Gastroesophageal sphincter (tissue), 4 donors: ENCODE results near the gene PGA4. TPM values are rescaled to one million over a fixed set of nuclear protein-coding genes. Genes with fewer than 3 reads are reported as not detected.
"Not testable (repeated sequence)": the region's sequence is repeated elsewhere in the genome, so short reads cannot be mapped to it uniquely, and the experiment has no call there.

Experiments
- ATAC-seq: fragments of 150-250 bp; one replicate; pipeline ENCODE4 v1.9.1; 2016; ENCODE audit warnings: mild to moderate bottlenecking, moderate library complexity
- H3K27ac ChIP-seq, 4 donors: fragments of 200-600 bp; sonication (generic) in 3 of 4; 1 replicate in 3 of 4; 2 replicates in 1 of 4; pipeline ENCODE4 v1.5.1; 2016 to 2019
- H3K27me3 ChIP-seq: fragments of 200-600 bp; sonication (generic); one replicate; pipeline ENCODE4 v1.5.1; 2019
- H3K36me3 ChIP-seq, 2 donors: fragments of 200-600 bp; sonication (generic); one replicate each; pipeline ENCODE4 v1.5.1; 2019; ENCODE audit warnings: control low read depth in 1 of 2
- H3K4me1 ChIP-seq, 3 donors: fragments of 200-600 bp; sonication (generic); 1 replicate in 2 of 3; 2 replicates in 1 of 3; pipeline ENCODE4 v1.5.1; 2016 to 2019; ENCODE audit warnings: control low read depth in 2 of 3
- H3K4me3 ChIP-seq, 2 donors: fragments of 200-600 bp; sonication (generic); one replicate each; pipeline ENCODE4 v1.5.1; 2019; ENCODE audit warnings: mild to moderate bottlenecking in 1 of 2, moderate library complexity in 1 of 2
- H3K9me3 ChIP-seq, 3 donors: fragments of 200-600 bp; sonication (generic); one replicate each; pipeline ENCODE4 v1.5.1; 2017 to 2019; ENCODE audit warnings: control low read depth in 2 of 3
- EP300 ChIP-seq: sonication (generic); formaldehyde crosslinking; IDR thresholded peaks from one replicate; pipeline ENCODE4 v1.6.1; 2017; ENCODE audit warnings: antibody characterized with exemption, mild to moderate bottlenecking
- POLR2A ChIP-seq, 2 donors: fragments of 450-650 bp; IDR thresholded peaks; one replicate each; pipeline ENCODE4 v1.6.1; 2017; ENCODE audit warnings: antibody characterized with exemption in 2 of 2, mild to moderate bottlenecking in 2 of 2, moderate library complexity in 1 of 2
- POLR2AphosphoS5 ChIP-seq: sonication (generic); formaldehyde crosslinking; IDR thresholded peaks from one replicate; pipeline ENCODE4 v1.6.1; 2017; ENCODE audit warnings: antibody characterized with exemption
- WGBS, 2 donors: methylation state at CpG; one replicate each; pipeline ENCODE4 v1.1.5; 2018; ENCODE audit warnings: low coverage in 1 of 2; 5-methylcytosine and 5-hydroxymethylcytosine counted together
- total RNA-seq, 4 donors: library from RNA; depleted of rRNA; stranded (reverse); fragments of >200 nt; gene quantifications; one replicate each; pipeline ENCODE4 v1.1.0, GENCODE V29; 2016
- TF ChIP-seq, protein P1 (sequence below), 4 experiments: fragments of 200-600 bp in 2 of 4; fragments of 450-650 bp in 2 of 4; sonication (generic) in 1 of 4; IDR thresholded peaks; one replicate each; pipeline ENCODE4 v1.5.1; 2017 to 2019; ENCODE audit warnings: antibody characterized with exemption in 4 of 4, mild to moderate bottlenecking in 2 of 4, moderate library complexity in 2 of 4

The PGA4 gene
- total RNA-seq, 4 donors from 2014 or later: 1.2 to 8.8 TPM; not detected in 2

DNA sequence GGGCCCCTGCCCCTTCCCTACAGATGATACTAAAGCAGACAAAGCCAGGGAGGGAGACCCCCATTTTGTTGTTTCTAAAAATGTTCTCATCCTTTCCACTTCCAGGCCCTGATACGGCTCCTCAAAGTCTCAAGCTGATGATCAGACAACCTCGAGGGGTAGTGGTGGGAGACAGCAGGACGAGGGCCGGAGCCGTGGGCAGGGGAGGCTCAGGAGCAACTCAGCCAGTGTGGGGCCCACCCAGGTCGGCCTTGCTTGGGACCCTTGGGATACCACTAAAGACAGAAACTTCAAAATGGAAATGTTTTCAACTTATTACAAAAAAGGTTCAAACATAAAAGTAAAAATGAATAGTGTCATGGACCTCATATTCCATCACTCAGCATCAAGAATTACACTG, 45.7 kb upstream of the PGA4 start:
- ATAC-seq: no peak
- Histone ChIP-seq H3K27me3 (no peaks in the 10 kb centered on the region), H3K9me3 (peaks cover 0 to 5% (median 0%) of the 10 kb centered on the region in 3 donors), H3K27ac (no peak overlapping the region), H3K4me1 (no peaks in the 10 kb centered on the region), H3K4me3 (no peak overlapping the region), H3K36me3 (no peaks in the 10 kb centered on the region)
- WGBS, 2 donors: 34% methylated on average over 2 of the region's 6 CpGs; no CpG with 5 or more reads in 1 of the 2 donors
- no peak for TF ChIP-seq POLR2AphosphoS5
- TF ChIP-seq EP300: no peak
- TF ChIP-seq POLR2A (IDR thresholded peaks at IDR 0.05): no peak
- TF ChIP-seq, protein P1, sequence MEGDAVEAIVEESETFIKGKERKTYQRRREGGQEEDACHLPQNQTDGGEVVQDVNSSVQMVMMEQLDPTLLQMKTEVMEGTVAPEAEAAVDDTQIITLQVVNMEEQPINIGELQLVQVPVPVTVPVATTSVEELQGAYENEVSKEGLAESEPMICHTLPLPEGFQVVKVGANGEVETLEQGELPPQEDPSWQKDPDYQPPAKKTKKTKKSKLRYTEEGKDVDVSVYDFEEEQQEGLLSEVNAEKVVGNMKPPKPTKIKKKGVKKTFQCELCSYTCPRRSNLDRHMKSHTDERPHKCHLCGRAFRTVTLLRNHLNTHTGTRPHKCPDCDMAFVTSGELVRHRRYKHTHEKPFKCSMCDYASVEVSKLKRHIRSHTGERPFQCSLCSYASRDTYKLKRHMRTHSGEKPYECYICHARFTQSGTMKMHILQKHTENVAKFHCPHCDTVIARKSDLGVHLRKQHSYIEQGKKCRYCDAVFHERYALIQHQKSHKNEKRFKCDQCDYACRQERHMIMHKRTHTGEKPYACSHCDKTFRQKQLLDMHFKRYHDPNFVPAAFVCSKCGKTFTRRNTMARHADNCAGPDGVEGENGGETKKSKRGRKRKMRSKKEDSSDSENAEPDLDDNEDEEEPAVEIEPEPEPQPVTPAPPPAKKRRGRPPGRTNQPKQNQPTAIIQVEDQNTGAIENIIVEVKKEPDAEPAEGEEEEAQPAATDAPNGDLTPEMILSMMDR (IDR thresholded peaks at IDR 0.05): no peak

DNA sequence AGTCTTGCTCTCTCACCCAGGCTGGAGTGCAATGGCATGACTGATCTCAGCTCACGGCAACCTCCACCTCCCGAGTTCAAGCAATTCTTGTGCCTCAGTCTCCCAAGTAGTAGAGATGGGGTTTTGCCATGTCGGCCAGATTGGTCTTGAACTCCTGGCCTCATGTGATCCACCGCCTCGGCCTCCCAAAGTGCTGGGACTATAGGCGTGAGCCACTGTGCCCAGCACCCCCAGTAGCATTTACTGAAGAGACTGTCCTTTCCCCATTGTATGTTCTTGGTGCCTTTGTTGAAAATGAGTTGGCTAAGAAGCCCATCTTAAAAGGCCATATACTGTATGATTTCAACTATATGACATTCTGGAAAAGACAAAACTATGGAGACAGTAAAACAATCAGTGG, 41.9 kb upstream of the PGA4 start:
- not testable (repeated sequence) for H3K4me1 ChIP-seq, H3K27ac ChIP-seq, H3K36me3 ChIP-seq, H3K27me3 ChIP-seq, H3K9me3 ChIP-seq, ATAC-seq, H3K4me3 ChIP-seq
- no CpG with 5 or more reads among the region's 6 CpGs for WGBS, 2 donors

DNA sequence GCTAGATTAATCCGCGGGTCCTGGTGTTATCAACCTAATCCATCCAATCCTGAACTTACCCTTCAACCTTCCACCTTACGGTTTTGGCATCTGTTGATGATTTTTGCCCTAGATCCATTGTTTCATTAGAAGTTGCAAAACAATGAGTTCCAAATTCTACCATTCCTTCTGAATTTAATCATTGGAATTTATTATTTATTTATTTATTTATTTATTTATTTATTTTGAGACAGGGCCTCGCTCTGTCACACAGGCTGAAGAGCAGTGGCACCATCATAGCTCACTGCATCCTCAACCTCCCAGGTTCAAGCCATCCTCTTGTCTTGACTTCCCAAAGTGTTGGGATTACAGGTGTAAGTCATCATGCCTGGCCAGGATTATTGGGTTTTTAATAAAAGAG, 40.7 kb upstream of the PGA4 start:
- H3K9me3 ChIP-seq: no peaks in the 10 kb centered on the region
- H3K27ac ChIP-seq: no peak overlapping the region
- TF ChIP-seq EP300 (no peak), POLR2A (IDR thresholded peaks at IDR 0.05) (no peak), POLR2AphosphoS5 (no peak)
- TF ChIP-seq, protein P1 (IDR thresholded peaks at IDR 0.05): no peak
- no peaks in the 10 kb centered on the region for H3K27me3 ChIP-seq
- no peaks in the 10 kb centered on the region for H3K36me3 ChIP-seq
- no peaks in the 10 kb centered on the region for H3K4me1 ChIP-seq
- no peak for ATAC-seq
- 90 to 94% methylated on average over 4 of the region's 4 CpGs for WGBS, 2 donors
- H3K4me3 ChIP-seq: no peak overlapping the region

DNA sequence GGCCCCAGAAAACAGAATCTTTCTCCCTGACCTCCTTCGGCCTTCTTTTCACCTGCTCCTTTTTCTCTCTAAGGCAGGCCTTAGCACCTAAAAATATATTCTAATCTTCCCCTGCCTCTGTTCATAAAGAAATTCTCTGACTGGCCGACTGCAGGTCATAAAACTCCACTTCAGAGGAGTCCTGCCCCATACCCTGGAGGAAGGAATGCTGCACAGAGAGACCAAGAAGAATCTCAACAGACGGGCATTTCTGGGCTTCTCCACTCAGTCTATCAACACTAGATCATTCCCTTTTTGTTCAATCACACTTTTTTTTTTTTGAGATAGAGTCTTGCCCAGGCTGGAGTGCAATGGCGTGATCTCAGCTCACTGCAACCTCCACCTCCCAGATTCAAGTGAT, 38.5 kb upstream of the PGA4 start:
- no peak for ATAC-seq
- no peaks in the 10 kb centered on the region for H3K4me1 ChIP-seq
- no peak overlapping the region for H3K4me3 ChIP-seq
- H3K27ac ChIP-seq: no peak overlapping the region
- no peaks in the 10 kb centered on the region for H3K36me3 ChIP-seq
- no peak for TF ChIP-seq EP300
- TF ChIP-seq, protein P1 (IDR thresholded peaks at IDR 0.05): no peak
- no peak for TF ChIP-seq POLR2A (IDR thresholded peaks at IDR 0.05)
- no peak for TF ChIP-seq POLR2AphosphoS5
- no peaks in the 10 kb centered on the region for H3K27me3 ChIP-seq
- 78 to 89% methylated on average over 3 to 4 of the region's 4 CpGs for WGBS, 2 donors
- H3K9me3 ChIP-seq: no peaks in the 10 kb centered on the region

DNA sequence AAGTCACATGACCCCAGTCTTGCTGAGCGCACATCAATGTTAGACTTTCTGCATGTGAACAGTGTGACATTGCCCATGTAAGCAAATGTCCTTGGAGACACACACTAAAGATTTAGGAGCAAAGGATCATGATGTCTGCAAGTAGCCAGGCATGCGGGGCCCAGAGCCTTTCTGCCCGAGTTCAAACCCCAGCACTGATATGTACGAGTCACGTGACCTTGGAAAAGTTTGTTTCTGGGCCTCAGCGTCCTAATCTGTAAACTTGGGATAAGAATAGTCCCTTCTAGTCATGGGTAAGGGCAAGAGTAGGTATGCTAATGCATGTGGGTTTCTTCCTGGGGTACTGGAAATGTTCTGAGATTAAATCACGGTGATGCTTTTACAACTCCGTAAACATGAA, 35.6 kb upstream of the PGA4 start:
- Histone ChIP-seq H3K27ac (no peak overlapping the region), H3K27me3 (peaks cover 21% of the 10 kb centered on the region), H3K36me3 (no peaks in the 10 kb centered on the region), H3K4me3 (no peak overlapping the region), H3K9me3 (no peaks in the 10 kb centered on the region), H3K4me1 (no peaks in the 10 kb centered on the region)
- TF ChIP-seq POLR2A (IDR thresholded peaks at IDR 0.05) (no peak), EP300 (no peak), POLR2AphosphoS5 (no peak)
- TF ChIP-seq, protein P1 (IDR thresholded peaks at IDR 0.05): no peak
- ATAC-seq: no peak
- 77 to 87% methylated on average over 5 to 8 of the region's 8 CpGs for WGBS, 2 donors
